DMS153 (cell line): ENCODE data around the gene COA8.

Experiments used
- DNase-seq: peaks from one replicate; lab custom pipeline; 2025; lab: John Stamatoyannopoulos, UW

The COA8 gene

DNA sequence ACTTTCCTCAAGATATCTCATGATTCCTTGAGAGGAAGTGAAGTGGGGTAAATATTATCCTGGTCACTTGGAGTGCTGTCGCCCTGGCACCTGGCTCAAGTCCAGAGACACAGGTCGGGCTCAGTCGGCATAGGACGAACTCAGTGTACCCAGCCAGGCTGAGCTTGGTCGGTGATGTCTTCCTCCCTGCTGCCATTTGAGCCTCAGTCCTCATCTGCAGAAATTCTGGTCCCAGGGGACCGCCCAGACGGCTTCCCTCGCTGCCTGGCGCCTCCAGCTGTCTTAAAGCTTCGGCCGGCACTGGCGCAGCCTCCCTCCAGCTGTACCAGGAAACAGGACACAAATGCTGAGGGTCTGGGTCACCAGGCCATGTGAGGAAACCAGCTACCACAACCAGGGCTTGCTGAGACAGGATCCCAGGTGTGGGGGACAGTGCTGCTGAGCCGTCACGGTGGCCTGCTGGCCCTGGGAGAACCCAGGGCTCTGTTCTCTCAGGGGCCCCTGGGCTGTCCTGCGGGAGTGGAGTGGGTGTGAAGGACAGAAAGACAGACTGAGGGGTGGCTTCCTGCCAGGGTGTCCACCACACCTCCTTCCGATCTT is 61.2 kb downstream of the COA8 start:
- DNase-seq: no peak

DNA sequence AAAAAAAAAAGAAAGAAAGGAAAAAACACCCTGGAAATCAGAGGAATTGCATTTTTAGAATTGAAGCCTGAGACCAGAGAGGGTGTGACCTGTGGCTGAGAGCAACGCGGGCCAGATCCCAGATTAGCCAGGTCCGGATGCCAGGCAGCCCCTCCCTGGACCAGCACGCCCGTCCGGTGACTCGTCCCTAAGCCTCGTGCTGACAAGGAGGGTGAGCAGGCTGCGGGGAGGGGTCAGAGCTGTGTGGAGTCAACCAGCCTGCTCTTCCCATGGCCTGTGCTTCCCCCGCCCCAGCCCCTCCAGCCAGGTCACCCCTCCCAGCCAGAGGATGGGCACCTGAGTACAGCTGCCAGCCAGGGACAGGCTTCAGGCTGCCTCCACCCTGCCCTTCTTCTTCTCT is 62.1 kb downstream of the COA8 start:
- no peak for DNase-seq

DNA sequence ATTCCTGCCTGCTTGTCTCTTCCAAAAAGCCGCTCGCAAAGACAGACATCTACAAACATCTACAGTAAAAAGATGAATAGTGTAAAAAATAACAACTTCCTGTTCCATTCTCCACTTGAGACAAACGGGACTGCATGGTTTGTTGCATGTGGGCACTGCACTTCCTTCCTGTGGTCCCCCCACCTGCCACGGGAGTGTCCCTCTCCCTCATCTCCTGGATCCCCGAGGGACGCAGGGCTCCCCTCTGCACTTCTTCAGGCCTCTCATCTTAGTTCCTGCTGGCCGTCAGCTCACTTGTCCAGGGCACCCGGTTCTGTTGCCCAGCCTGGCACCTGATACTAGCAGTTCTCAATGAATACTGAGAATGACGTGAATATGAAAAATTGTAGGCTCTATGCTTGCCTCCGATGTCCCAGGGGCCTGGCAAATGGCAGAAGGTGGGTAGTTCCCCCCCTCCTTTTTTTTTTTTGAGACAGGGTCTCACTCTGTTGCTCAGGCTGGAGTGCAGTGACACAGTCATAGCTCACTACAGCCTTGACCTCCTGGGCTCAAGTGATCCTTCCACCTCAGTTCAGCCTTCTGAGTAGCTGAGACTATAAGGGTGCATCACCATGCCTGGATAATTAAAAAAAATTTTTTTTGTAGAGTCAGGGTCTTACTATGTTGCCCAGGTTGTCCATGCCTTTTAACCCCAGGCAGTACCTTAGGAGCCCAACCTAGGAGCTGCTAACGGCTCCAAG is 62.8 kb downstream of the COA8 start:
- DNase-seq: no peak

DNA sequence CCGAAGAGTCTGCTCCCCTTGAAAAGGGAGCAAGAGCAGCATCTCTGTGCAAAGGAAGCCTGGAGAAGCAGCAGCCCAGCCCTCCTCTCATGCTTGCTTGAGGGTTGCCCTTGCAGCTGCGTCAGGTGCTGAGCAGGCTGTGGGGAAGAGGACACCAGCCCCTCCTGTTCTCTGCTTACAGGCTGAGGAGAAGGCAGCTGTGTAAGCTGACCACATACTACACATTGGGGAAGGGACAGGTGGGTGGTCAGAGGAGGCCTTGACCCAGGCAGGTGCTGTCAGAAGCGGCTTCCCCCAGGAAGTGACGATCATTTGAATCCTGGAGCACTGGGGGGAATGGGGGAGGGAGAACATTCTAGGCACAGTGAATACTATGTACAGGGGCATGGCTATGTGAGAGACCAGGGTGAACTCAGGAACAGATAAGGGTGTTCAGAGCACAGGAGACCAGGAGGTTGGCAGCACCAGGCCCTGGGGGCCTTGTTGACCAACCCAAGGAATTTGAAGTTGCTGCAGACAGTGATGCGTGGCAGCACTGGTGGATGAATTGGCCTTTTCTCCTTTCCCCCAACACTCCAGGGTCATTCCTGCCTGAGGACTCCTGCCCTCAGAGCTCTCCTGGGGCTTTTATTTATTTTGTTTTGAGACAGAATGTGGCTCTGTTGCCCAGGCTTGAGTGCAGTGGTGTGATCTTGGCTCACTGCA is 63.5 kb downstream of the COA8 start:
- peak; percentile 24 for DNase-seq

DNA sequence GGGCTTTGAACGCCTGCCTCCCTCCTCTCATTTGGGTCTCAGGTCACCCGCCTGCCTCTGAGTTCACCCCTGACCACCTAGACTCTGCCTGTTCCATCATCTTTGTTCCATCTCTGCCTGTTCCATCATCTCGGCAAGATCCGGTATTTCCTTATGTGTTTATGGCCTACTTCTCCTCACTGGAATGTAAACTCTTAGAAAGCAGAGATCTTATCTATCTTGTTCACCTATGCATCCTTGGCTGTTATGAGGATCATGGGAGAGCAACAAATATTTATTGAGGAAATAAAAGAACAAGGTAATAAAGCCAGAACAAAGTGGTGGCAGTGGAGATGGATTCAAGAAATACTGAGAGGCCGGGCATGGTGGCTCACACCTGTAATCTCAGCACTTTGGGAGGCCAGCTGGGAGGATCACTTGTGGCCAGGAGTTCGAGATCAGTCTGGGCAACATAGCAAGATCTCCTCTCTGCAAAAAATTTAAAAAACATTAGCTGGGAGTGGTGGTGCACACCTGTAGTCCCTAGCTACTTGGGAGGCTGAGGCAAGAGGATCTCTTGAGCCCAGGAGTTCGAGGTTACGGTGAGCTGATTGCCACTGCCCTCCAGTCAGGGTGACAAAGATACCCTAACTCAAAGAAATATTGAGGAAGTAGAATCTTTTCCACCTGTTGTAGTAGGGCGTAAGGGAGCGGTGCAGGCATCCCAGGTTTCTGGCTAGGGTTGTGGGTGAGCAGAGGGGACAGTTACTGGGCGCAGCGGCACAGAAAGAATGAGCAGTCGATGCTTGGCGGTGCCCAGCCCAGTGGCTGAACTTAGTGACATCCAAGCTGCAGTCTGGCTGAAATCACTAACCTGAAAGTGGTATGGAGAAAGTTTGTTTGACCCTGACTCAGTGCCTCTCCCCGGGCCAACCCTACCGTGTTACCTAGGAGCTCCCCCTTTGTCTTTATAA is 64.6 kb downstream of the COA8 start:
- DNase-seq: no peak

DNA sequence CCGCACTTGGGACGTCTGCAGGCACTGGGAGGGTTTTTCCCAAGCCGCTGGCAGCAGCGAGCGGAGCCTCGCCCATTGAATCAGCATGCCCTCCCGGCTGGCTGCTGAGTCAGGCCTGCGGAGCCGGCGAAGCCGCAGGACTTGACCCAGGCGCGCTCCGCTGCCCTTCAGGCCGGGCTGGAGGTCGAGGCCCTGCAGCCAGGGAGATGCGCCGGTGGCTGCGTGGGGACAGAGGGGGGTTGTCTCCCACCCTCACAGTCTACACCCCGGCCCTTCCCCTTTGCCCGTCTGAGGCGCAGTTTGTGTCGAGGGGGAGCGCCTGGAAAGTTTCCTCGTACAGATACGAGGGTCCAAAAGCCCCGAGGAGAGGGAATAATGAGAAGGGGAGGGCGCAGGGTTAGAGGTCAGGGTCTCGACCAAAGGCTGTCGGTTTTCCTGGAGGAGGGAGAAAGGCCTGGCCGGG is 65.5 kb downstream of the COA8 start:
- no peak for DNase-seq

DNA sequence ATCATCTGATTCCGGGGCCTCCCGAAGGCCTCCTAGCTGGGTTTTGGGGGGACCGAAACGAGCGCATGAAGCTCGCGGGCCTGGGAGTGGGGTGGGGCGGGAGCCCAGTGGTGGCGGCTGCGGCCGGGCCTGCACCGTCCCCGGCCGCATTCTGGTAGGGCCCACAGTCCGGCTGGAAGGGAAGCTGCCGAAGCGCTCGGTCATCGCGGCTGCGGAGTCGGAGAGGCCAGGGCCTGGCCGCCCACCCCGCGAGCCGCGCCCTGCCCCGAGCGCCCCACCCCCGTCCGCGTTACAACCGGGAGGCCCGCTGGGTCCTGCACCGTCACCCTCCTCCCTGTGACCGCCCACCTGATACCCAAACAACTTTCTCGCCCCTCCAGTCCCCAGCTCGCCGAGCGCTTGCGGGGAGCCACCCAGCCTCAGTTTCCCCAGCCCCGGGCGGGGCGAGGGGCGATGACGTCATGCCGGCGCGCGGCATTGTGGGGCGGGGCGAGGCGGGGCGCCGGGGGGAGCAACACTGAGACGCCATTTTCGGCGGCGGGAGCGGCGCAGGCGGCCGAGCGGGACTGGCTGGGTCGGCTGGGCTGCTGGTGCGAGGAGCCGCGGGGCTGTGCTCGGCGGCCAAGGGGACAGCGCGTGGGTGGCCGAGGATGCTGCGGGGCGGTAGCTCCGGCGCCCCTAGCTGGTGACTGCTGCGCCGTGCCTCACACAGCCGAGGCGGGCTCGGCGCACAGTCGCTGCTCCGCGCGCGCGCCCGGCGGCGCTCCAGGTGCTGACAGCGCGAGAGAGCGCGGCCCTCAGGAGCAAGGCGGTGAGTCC is 66.1 kb downstream of the COA8 start, which contains the start of gene KLC1:
Gene KLC1 (plus strand): TSS at position 528 of the 819 bp plus-strand sequence. CDS start 25,354 bp downstream, outside the sequence.
- DNase-seq: no peak

DNA sequence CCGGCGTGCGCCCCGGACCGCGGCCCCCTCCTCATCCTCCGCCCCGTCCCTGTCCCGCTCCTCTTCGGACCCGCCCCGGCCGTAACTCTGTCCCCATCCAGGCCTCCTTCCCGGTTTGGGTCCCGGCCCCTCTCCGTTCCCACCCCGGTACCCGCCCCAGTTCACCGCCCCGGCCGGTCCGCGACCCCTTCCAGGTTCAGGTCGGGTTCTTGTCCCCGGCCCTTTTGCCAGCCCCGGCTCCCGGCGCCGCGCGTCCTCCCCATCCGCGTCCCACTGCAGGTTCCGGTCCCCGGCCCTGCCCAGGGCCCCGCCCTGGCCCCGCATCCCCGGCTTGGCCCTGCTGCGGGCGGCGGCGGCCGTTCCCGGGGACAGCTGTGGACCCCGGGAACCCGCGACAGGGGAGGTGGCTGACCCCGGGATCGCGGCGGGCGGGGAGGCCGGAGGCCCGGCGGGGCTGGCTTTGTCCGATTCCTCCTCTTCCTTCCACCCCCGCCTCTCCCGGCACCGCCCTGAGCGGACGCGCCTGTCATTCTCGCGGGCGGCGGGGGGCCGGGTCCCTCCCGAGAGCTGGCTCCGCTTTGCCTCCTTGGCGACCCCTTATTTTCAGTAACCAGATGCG is 66.9 kb downstream of the COA8 start:
- no peak for DNase-seq

DNA sequence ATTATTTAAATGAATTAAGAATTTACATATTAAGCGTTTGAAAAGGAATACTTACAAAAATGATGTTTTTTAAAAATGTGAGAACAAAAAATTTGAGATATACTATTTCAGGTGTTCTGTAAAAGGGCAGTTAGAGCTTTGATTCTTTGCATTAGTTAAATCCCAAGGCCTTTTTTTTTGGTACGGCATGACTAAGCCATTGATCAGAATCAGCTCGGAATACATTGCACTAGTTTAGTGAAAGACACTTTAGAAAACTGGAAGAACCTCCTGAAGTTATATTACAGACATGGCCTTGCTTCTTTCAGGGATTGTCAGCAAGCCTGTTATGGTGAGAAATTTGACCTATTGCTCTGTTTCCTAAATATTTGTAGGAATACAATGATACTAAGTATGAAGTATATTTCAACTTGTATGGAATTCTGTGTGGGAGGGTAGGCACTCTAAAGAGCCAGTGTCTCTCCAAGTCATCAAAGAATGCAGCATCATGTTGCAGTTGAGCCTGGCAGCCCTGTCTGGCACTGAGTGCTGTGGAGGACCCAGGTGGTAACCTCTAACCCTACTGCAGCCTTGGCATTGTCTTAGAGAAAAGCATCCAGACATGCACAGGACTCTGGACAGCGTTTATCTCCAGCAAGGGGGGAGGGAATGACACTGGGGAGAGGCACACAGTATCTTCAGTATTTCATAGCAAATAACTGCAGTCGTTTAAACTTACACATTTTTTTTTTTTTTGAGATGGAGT is 67.8 kb downstream of the COA8 start:
- no peak for DNase-seq

DNA sequence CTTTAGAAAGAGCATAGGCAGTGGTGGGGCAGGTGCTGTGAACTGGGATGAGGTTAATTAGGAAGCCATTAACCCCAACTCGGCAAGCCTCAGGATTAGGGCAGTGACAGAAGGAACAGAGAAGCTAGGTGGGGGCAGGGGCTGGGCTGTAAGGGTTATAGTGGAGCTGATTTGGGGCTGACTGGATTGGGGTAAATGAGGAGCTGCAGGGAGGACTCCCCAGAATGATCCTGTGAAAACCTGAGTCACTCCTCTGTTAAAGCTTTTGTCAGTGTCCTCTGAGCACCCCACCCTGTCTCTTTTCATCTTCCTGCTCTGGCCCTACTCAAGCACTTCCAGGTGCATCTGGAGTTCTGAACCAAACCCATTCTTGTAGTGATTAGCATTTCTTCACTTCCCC is 70.6 kb downstream of the COA8 start:
- DNase-seq: no peak

DNA sequence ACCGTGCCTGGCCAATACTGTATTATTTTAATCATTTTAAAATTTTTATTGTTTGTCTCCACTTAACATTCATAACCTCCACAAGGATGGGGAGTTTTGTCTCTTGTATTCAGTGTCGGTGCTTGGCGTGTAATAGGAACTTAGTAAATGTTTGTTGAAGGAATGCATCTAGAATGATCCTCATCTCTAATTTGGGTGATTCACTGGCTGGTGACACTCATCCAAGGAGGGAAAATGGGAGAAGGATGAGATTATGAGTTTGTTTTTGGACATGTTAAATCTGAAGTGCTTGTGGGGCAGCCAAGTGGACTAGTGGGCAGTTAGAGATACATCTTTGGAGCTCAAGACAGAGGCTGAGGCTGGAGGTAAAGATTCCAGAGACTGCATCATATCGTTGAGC is 71.4 kb downstream of the COA8 start:
- DNase-seq: no peak

DNA sequence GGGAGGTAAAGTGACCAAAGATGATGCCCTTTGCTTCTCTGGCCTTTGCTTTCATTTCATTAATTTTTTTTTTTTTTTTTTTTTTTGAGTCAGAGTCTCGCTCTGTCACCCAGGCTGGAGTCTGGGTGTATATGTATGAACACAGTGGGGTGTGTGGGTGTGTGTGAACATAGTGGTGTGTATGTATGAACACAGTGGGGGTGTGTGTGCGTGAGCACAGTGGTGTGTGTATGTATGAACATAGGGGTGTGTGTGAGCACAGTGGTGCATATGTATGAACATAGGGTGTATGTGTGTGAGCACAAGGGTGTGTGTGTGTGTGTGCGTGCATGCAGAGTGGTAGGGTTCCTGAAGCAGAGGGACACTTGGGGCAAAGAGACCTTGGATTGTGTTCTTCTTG is 75.8 kb downstream of the COA8 start:
- no peak for DNase-seq
